Bone marrow (tissue), 2 donors: ENCODE results near the gene SEZ6L2.
"Not testable (repeated sequence)": the region's sequence is repeated elsewhere in the genome, so short reads cannot be mapped to it uniquely, and the experiment has no call there.

ENCODE experiments used
- DNase-seq, 2 donors: peaks; one replicate each; lab custom pipeline; 2025; lab: John Stamatoyannopoulos, UW

SEZ6L2 gene

DNA sequence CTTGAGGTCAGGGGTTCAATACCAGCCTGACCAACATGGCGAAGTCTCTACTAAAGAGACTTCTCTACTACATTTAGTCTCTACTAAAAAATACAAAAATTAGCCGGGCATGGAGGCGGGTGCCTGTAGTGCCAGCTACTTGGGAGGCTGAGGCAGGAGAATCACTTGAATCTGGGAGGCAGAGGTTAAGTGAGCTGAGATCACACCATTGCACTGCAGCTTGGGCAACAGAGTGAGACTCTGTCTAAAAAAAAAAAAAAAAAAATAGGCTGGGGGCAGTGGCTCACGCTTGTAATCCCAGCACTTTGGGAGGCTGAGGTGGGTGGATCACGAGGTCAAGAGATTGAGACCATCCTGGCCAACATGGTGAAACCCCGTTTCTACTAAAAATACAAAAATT lies 10.5 kb upstream of the SEZ6L2 start:
- not testable (repeated sequence) for DNase-seq

- peak in 1 of 2 donors; percentile 31 for DNase-seq
Observed at GRCh38 chr16:29909391-29909790, 10.0 kb upstream of the SEZ6L2 start.

GRCh38 chr16:29908719-29909220 lies 9.4 kb upstream of the SEZ6L2 start:
- no peak for DNase-seq

- no peak for DNase-seq
Observed at GRCh38 chr16:29907973-29908372, 8.6 kb upstream of the SEZ6L2 start.

DNA sequence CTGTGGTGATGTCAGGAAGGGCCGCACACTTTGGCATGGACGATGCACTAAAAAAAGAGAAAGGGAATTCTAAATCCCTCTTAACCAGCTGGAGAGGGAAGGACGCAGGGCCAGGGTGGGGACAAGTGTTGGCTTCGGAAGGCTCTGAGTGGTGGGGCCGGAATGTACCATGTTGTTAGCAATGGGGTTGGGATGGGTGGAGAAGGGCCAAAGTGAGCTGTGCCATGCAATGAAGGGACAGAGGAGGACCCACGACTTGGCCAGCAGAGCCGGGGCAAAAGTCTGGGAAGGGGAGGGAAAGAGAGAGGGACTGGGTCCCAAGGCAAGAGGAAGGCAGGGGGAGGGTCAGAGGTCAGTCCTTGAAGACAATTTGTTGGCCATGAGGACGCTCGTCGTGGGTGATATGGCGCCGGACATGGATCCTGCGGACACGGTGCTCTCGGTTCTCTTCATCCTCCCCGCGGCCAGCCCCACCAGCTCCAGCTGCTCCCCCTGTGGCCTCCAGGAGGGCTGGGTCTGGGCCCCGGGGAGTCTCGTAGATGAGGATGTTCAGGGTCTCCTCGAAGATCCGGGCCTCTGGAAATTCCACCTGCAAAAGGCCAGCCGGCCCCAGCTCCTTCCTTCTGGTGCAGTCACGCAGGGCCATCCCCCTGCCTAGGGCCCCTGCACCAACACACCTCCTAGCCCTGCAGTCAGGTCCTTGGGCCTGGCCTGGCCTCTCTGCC lies 7.3 kb upstream of the SEZ6L2 start:
- no peak for DNase-seq

GRCh38 chr16:29905668-29906067 lies 6.3 kb upstream of the SEZ6L2 start:
- no peak for DNase-seq

GRCh38 chr16:29904947-29905346 lies 5.6 kb upstream of the SEZ6L2 start:
- no peak for DNase-seq

DNA sequence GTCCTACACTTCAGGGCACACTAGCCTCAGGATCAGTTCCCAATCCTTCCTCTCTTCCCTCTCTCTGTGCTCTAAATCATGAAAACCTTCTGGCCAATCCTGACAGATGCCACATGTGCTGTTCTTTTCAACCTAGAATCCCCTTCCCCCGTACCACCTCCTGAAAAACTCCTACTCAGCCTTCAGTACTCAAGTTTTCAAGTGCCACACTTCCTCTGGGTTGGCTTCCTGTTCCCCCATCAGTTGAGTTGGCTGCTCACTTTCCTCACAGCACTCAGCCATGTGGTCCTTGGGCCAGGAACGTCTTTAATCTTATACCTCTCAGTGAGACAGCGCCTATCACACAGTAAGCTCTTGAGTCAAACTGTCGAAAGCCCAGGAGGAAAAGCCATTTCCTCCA lies 4.2 kb upstream of the SEZ6L2 start:
- no peak for DNase-seq

DNA sequence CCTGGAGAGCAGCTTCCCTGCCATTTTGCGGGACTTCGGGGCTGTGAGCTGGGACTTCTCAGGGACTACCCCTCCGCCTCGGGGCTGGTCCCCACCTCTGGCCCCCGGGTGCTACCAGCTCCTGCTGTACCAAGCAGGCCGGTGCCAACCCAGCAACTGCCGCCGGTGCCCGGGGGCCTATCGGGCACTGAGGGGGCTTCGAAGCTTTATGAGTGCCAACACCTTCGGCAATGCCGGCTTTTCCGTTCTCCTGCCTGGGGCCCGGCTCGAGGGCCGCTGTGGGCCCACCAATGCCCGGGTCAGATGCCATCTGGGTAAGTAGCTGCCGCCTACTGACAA lies 2.2 kb upstream of the SEZ6L2 start:
- DNase-seq: no peak

- no peak for DNase-seq
Observed at GRCh38 chr16:29900888-29901606, 1.7 kb upstream of the SEZ6L2 start.

DNA sequence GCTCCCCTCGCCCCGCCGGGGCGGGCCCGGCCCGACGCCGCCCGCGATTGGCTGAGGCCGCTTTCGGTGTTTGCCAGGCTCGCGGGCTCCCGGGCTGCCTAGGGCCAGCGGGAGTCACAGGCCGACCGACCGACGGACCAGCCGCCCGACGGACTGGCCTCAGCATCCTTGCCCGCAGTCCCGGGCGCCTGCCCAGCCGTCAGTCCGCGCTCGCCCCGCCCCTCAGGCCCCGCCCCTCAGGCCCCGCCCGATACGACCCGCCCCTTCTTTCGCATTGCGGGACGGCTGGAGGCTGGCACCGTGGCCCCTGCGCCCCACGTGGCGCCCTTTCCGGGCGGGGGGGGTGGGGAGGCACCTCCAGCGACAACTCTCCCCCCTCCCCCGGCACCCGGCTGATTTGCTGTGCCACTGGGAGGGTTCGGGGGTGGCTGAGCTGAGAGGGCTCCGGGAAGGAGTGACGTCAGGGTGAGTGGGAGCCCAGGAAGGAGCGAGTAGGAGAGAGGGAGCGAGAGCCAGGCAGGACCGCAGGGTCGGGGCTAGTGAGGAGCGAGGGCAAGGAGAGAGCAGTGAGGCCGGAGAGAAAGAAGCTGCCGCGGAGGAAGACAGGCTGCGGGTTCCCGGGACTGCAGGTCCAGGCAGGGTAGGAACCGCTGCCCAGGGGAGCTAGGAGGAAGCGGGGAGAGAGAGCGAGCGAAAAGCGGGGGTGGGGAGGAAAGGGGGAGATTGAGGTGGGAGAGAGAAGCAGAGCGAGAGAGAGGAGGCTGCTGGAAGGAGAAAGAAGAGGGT lies 945 bp upstream of the SEZ6L2 start, which contains the start of gene ASPHD1:
ASPHD1 (plus strand) TSS at position 387 of the 786 bp plus-strand sequence. CDS start 484 bp downstream, outside the sequence.
- peak in 1 of 2 donors; percentile 83 for DNase-seq

- DNase-seq: no peak
Observed at GRCh38 chr16:29898804-29899515, 390 bp downstream of the SEZ6L2 start.

DNA sequence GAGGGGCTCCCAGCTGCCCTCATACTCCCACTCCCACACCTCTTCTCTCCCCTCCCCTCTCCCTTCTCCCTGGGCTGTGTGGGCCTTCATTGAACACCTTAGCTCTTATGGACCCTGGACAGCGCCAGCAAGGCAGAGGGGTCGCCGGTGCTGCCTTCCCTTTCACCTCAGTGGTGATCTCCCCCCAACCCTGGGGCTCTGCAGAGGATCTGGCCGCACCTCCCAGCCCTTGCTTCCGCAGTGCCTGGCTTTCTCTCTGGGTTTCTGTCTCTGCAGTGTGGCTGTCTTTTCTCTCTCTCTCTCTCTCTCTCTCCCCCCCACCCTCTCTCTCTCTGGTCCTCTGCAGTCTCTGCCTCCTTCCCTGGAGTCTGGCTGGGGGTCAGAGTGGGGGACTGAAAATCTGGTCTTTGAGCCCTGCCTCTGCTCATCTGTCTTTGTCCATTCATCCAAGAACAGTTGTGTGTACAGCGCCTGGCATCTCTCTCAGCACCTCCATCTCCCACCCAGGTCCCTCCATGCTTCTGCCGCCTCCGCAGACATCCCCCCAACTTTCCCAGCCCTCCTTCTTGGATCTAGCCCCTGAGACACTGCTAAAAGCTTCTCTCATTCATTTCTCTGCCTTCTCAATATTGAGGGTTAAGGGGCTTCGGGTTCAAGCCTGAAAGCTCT lies 1.1 kb downstream of the SEZ6L2 start:
- DNase-seq: no peak

DNA sequence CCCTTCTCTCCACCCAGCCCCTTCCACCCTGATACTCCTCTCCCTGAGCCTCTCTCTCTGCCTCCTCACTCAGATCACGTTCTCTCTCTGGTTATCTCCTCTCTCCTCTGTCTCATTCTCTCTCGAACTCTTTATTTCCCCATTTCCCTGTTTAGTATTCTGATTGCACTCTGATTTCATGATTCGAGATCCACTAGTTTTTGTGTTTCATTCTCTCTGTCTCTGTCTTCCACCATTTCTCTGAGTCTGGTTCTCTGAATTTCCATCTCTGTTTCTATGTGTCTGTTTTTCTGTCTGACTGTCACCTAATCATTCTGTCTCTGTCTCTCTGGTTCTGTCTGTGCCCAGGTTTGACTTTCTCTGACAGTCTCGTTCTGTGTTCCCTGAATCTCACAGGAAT lies 2.0 kb downstream of the SEZ6L2 start:
- no peak for DNase-seq

DNA sequence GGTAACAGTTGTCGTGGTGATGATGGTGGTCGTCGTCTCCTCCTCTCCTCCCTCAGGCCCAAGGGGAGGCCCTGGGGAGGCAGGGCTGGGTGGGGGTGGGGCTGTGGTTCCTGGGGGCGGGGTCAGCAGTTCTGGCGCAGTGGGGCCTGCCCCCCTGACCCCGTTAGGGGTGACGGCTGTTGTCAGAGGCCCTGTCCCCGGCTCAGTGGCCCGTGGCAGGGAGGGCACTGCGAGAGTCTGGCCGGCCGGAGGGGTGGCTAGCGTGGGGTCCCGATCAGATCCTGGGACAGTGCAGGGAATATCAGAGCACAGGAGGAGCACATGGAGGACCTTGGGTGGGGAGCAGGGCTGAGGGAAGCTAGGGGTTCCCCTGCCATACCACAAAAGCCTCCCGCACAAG lies 2.5 kb downstream of the SEZ6L2 start:
- no peak for DNase-seq

- DNase-seq: no peak
Observed at GRCh38 chr16:29894352-29894751, 5.0 kb downstream of the SEZ6L2 start.

DNA sequence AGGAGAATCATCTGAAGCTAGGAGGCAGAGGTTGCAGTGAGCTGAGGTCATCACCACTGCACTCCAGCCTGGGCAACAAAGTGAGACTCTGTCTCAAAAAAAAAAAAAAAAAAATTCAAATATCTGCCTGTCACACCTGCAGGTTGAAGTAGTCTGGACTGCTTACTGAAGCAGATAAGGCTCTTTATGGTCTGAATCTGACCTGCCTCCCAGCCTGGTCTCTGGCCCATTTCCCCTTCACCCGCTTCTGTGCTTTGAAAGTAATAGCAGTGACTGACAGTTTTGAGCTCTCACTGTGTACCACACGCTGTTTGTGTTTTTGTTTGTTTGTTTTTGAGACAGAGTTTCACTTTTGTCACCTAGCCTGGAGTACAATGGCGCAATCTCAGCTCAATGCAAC lies 5.8 kb downstream of the SEZ6L2 start:
- DNase-seq: no peak

DNA sequence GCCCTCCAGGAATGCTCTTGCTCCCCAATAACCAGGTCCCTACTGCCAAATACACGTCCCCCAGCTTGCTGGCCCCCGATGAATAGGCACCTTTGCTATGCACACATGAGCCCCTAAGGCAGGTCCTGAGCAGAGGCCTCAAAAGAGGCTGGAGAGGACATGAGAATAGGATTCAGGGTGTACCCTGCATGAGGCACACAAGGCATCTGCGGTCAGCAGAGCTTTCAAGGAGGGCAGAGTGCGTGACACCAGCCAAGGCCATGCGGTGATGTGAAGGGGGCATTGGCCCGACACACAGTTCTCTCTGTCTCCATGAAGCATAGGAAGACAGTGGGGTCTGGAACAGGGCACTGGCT lies 6.9 kb downstream of the SEZ6L2 start:
- no peak for DNase-seq

DNA sequence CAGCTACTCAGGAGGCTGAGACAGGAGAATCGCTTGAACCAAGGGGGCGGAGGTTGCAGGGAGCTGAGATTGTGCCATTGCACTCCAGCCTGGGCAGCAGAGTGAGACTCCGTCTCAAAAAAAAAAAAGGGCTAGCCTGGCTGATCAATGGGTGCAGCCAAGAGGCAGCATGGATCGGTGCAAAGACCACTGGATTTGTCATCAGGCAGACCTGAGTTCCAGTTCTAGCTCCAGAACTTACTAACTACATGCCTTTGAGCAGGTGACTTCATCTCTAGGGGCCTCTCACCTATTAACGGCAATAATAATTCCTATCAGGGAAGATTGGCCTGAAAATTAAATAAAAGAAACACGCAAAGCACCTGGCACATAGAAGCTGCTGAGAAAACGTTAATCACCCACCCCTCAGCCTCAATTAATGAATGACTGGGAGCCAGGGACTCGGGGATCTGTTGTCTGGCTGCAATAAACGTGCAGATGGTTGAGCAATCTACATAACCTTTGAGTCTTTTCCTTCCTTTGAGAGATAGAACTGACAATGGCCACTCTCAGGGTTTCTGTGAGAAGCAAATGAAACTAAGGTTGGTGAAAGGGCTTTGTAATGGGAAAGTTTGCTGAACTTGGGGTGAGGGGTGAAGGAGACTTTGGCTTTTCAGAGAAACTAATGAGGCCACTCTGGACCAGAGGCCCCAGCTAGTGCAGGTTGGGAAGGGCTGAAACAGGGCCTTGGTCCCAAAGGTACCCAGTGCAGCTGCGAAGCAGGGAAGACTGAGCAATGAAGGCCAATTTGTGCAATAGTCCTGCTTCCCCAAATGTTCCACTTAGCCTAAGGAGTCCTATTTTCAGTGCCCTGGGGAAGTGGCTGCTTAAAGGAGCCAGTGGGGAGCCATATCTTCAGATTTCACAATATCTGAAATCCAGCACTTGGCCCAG lies 7.6 kb downstream of the SEZ6L2 start:
- DNase-seq: no peak

DNA sequence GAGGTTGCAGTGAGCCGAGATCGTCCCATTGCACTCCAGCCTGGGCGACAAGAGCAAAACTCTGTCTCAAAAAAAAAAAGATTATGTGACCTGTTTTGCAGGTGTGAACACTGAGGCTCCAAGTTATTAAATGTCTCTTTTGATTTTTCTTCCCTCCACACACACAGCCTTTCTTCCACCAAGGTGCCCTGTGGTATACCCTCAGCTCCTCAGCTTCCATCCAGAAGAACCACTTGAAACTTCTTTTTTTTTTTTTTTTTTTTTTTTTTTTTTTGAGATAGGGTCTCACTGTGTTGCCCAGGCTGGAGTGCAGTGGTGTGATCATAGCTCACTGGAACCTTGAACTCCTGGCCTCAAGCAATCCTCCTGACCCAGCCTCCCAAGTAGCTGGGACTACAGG lies 10.0 kb downstream of the SEZ6L2 start:
- DNase-seq: not testable (repeated sequence)
